Fibroblast of lung (primary cell): ENCODE measurements around the gene MATN3.

ENCODE experiments used
- EZH2 ChIP-seq: IDR thresholded peaks from 2 replicates; pipeline ENCODE4 v1.5.1; 2012; ENCODE audit warnings: low read length, control low read depth, mild to moderate bottlenecking; ENCODE audit errors: missing control alignments
- TF ChIP-seq, protein P1 (sequence below), 2 donors: IDR thresholded peaks in 1 of 2; conservative IDR thresholded peaks in 1 of 2; 1 replicate in 1 of 2; 2 replicates in 1 of 2; pipeline ENCODE4 v1.5.1; 2011 to 2012; ENCODE audit warnings: low read length in 2 of 2, control low read depth in 1 of 2, inconsistent platforms in 1 of 2, low read depth in 1 of 2, mild to moderate bottlenecking in 1 of 2

DNA sequence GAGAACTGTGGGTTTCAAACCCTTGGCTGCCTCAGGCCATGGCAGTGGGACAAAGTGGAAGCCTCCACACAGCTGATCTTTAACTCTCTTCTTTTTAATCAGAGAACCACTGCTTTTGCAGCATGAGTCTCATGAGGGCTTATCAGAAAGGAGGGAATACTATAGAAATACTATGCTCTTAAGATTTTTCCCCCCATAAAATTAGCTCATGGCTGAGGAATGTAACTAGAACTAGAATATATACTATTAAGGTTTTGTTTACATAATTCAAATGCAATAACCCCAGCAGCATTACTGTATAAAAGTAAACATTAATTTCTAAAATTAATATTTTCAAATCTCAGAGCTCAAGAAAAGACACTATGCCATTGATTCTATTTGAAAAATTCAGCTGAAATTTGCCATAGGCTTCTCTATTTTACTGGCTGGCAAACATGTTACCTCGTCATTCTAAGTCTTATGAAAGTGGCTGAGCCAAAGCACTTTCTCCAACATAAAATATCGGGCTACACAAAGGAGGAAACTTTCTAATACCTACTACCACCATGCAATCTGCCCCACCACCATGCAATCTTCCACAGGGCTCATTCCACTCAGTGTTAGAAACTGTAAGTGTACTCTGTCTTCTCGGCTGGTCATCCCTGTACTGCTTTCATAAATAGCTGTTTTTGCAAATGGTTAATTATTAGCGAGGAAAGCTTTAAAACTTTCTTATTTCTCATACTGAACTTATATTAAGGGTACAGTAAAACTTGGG is 65.1 kb downstream of the MATN3 start:
- TF ChIP-seq, protein P1, sequence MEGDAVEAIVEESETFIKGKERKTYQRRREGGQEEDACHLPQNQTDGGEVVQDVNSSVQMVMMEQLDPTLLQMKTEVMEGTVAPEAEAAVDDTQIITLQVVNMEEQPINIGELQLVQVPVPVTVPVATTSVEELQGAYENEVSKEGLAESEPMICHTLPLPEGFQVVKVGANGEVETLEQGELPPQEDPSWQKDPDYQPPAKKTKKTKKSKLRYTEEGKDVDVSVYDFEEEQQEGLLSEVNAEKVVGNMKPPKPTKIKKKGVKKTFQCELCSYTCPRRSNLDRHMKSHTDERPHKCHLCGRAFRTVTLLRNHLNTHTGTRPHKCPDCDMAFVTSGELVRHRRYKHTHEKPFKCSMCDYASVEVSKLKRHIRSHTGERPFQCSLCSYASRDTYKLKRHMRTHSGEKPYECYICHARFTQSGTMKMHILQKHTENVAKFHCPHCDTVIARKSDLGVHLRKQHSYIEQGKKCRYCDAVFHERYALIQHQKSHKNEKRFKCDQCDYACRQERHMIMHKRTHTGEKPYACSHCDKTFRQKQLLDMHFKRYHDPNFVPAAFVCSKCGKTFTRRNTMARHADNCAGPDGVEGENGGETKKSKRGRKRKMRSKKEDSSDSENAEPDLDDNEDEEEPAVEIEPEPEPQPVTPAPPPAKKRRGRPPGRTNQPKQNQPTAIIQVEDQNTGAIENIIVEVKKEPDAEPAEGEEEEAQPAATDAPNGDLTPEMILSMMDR (conservative IDR thresholded peaks at IDR 0.05 in 1 of 2, IDR thresholded peaks at IDR 0.05 in 1 of 2; ENCODE audit: low read depth in 1 of 2, low read length in 2 of 2), result no peak
- no peak for TF ChIP-seq EZH2
